Ishikawa (cell line): ENCODE results near the gene NSMF.

Experiments
- CREB1 ChIP-seq: IDR thresholded peaks from 2 replicates; pipeline ENCODE4 v1.6.1; 2012; ENCODE audit warnings: low read depth
- EP300 ChIP-seq: IDR thresholded peaks from 2 replicates; pipeline ENCODE4 v1.6.1; 2012; ENCODE audit warnings: borderline replicate concordance
- MAX ChIP-seq: IDR thresholded peaks from 2 replicates; pipeline ENCODE4 v1.6.1; 2012
- RAD21 ChIP-seq: IDR thresholded peaks from 2 replicates; pipeline ENCODE4 v1.6.1; 2012; ENCODE audit warnings: low read depth
- TAF1 ChIP-seq: IDR thresholded peaks from 2 replicates; pipeline ENCODE4 v1.6.1; 2012; ENCODE audit warnings: low read depth, mild to moderate bottlenecking
- TCF12 ChIP-seq: IDR thresholded peaks from 2 replicates; pipeline ENCODE4 v1.6.1; 2012; ENCODE audit warnings: low read depth
- YY1 ChIP-seq: IDR thresholded peaks from 2 replicates; pipeline ENCODE4 v1.6.1; 2012; ENCODE audit warnings: low read depth
- ZBTB7A ChIP-seq: IDR thresholded peaks from 2 replicates; pipeline ENCODE4 v1.6.1; 2012; ENCODE audit warnings: low read depth
- TF ChIP-seq, protein P1 (sequence below): IDR thresholded peaks from 2 replicates; pipeline ENCODE4 v1.6.1; 2012; ENCODE audit warnings: low read depth, mild to moderate bottlenecking
- TF ChIP-seq, protein P2 (sequence below): IDR thresholded peaks from 2 replicates; pipeline ENCODE4 v1.6.1; 2012

DNA sequence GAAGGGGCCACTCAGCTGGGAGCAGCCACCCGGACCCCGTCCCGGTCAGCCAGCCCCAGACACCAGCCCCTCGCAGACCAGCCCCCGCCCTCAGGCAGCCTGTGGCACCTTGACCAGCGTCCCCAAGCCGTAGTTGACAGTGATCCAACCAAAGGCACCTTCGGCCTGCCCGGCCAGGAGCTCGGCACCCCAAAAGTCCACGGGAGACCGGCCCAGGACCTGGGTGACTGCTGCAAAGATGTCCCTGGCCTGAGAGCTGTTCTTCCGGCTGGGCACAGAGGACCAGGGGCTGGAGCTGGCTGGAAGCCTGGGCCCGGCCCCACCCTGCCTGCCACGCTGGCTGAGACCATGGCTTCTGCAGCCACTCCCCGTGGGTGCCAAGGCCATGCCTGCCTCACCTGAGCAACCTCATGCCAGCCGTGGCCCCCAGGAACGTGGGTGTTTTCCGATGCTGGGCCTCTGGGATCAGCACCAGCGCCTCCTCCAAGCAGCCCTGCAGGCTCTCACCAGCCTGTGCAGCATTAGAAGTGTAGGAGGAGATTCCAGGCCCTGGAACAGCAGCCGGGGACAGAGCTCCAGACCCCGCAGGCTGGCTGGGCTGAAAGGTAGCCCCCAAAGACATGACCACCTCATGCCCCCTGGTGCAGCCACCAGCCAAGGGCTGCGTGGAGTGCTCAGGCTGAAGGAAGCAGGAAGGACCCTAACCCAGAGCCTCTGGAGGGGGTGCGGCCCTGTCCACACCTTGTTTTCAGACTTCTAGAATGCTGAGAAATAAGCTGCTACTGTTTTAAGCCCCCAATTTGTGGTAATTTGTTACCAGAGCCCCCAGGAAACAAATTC is 22.2 kb downstream of the NSMF start:
- TF ChIP-seq, protein P1, sequence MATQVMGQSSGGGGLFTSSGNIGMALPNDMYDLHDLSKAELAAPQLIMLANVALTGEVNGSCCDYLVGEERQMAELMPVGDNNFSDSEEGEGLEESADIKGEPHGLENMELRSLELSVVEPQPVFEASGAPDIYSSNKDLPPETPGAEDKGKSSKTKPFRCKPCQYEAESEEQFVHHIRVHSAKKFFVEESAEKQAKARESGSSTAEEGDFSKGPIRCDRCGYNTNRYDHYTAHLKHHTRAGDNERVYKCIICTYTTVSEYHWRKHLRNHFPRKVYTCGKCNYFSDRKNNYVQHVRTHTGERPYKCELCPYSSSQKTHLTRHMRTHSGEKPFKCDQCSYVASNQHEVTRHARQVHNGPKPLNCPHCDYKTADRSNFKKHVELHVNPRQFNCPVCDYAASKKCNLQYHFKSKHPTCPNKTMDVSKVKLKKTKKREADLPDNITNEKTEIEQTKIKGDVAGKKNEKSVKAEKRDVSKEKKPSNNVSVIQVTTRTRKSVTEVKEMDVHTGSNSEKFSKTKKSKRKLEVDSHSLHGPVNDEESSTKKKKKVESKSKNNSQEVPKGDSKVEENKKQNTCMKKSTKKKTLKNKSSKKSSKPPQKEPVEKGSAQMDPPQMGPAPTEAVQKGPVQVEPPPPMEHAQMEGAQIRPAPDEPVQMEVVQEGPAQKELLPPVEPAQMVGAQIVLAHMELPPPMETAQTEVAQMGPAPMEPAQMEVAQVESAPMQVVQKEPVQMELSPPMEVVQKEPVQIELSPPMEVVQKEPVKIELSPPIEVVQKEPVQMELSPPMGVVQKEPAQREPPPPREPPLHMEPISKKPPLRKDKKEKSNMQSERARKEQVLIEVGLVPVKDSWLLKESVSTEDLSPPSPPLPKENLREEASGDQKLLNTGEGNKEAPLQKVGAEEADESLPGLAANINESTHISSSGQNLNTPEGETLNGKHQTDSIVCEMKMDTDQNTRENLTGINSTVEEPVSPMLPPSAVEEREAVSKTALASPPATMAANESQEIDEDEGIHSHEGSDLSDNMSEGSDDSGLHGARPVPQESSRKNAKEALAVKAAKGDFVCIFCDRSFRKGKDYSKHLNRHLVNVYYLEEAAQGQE, result no peak
- no peak for TF ChIP-seq CREB1
- no peak for TF ChIP-seq TAF1
- no peak for TF ChIP-seq YY1
- no peak for TF ChIP-seq ZBTB7A
- TF ChIP-seq MAX, result no peak
- TF ChIP-seq, protein P2, sequence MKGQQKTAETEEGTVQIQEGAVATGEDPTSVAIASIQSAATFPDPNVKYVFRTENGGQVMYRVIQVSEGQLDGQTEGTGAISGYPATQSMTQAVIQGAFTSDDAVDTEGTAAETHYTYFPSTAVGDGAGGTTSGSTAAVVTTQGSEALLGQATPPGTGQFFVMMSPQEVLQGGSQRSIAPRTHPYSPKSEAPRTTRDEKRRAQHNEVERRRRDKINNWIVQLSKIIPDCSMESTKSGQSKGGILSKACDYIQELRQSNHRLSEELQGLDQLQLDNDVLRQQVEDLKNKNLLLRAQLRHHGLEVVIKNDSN, result no peak
- no peak for TF ChIP-seq RAD21
- 0 out of 2 replicates have a peak, but pooled peaks have one; percentile 12 for TF ChIP-seq TCF12
- TF ChIP-seq EP300, result no peak; the same call in 1 of the 2 replicates
